Nephron (organoid): ENCODE measurements around the gene HBG1.

Experiments used
- H3K27ac Mint-ChIP-seq, 3 experiments: 2 replicates each; pipeline ENCODE4 v1.8.0; 2020; ENCODE audit warnings: mixed read lengths in 3 of 3, mild to moderate bottlenecking in 2 of 3, moderate library complexity in 1 of 3
- H3K27me3 Mint-ChIP-seq: 2 replicates; pipeline ENCODE4 v1.8.0; 2021; ENCODE audit warnings: low read depth, mild to moderate bottlenecking, moderate library complexity, mixed read lengths
- H3K36me3 Mint-ChIP-seq: 2 replicates; pipeline ENCODE4 v1.8.0; 2020; ENCODE audit warnings: low read depth, mixed read lengths
- H3K4me1 Mint-ChIP-seq: 2 replicates; pipeline ENCODE4 v1.8.0; 2020; ENCODE audit warnings: mixed read lengths
- H3K4me3 Mint-ChIP-seq, 3 experiments: 2 replicates each; pipeline ENCODE4 v1.8.0; 2020; ENCODE audit warnings: mild to moderate bottlenecking in 3 of 3, mixed read lengths in 3 of 3, moderate library complexity in 2 of 3
- H3K9me3 Mint-ChIP-seq: 2 replicates; pipeline ENCODE4 v1.8.0; 2020; ENCODE audit warnings: mixed read lengths
- TF ChIP-seq, protein P1 (sequence below), 3 experiments: fragments of 200-600 bp; sonication (generic); IDR thresholded peaks; one replicate each; pipeline ENCODE4 v1.5.0; 2021; ENCODE audit warnings: antibody characterized with exemption in 3 of 3; ENCODE audit not compliant: unreplicated experiment in 3 of 3

HBG1 gene

GRCh38 chr11:5286351-5286750, 36.7 kb upstream of the HBG1 start:
- Mint-ChIP-seq H3K27ac (no peak overlapping the region), H3K4me1 (no peaks in the 10 kb centered on the region), H3K36me3 (no peaks in the 10 kb centered on the region), H3K4me3 (no peak overlapping the region), H3K9me3 (no peaks in the 10 kb centered on the region), H3K27me3 (no peaks in the 10 kb centered on the region)
- TF ChIP-seq, protein P1, sequence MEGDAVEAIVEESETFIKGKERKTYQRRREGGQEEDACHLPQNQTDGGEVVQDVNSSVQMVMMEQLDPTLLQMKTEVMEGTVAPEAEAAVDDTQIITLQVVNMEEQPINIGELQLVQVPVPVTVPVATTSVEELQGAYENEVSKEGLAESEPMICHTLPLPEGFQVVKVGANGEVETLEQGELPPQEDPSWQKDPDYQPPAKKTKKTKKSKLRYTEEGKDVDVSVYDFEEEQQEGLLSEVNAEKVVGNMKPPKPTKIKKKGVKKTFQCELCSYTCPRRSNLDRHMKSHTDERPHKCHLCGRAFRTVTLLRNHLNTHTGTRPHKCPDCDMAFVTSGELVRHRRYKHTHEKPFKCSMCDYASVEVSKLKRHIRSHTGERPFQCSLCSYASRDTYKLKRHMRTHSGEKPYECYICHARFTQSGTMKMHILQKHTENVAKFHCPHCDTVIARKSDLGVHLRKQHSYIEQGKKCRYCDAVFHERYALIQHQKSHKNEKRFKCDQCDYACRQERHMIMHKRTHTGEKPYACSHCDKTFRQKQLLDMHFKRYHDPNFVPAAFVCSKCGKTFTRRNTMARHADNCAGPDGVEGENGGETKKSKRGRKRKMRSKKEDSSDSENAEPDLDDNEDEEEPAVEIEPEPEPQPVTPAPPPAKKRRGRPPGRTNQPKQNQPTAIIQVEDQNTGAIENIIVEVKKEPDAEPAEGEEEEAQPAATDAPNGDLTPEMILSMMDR (IDR thresholded peaks at IDR 0.05; ENCODE audit: unreplicated experiment in 3 of 3): no peak

GRCh38 chr11:5285703-5286340, 36.2 kb upstream of the HBG1 start:
- no peak overlapping the region for H3K27ac Mint-ChIP-seq
- H3K9me3 Mint-ChIP-seq: no peaks in the 10 kb centered on the region
- no peaks in the 10 kb centered on the region for H3K4me1 Mint-ChIP-seq
- no peaks in the 10 kb centered on the region for H3K27me3 Mint-ChIP-seq
- H3K36me3 Mint-ChIP-seq: no peaks in the 10 kb centered on the region
- no peak overlapping the region for H3K4me3 Mint-ChIP-seq
- TF ChIP-seq, protein P1 (IDR thresholded peaks at IDR 0.05; ENCODE audit: unreplicated experiment in 3 of 3): no peak

GRCh38 chr11:5284637-5285036, 35.0 kb upstream of the HBG1 start:
- no peak overlapping the region for H3K4me3 Mint-ChIP-seq
- TF ChIP-seq, protein P1 (IDR thresholded peaks at IDR 0.05; ENCODE audit: unreplicated experiment in 3 of 3): no peak

DNA sequence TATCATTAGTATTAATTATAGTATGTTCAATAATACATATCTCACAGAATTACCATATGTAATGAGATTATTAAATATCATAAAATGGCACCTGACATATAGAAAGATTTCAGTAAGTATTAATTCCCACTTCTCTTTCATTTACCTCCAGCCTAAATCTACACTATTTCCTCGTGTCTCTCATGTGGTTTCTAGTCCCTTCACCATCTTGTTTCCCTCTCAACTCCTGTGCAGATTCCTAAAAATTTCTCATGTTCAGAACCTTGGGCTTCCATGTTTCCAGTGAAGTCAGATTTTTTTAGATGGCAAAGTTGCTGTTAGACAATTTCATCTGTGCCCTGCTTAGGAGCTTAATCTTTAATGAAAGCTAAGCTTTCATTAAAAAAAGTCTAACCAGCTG, 34.2 kb upstream of the HBG1 start:
- Mint-ChIP-seq H3K9me3 (no peaks in the 10 kb centered on the region), H3K4me3 (no peak overlapping the region), H3K27ac (no peak overlapping the region), H3K36me3 (no peaks in the 10 kb centered on the region), H3K4me1 (no peaks in the 10 kb centered on the region), H3K27me3 (no peaks in the 10 kb centered on the region)
- TF ChIP-seq, protein P1 (IDR thresholded peaks at IDR 0.05; ENCODE audit: unreplicated experiment in 3 of 3): no peak

More at GRCh38 chr11:5284637-5285036, 35.0 kb upstream of the HBG1 start:
- Mint-ChIP-seq H3K36me3 (no peaks in the 10 kb centered on the region), H3K27ac (no peak overlapping the region), H3K4me1 (no peaks in the 10 kb centered on the region), H3K27me3 (no peaks in the 10 kb centered on the region), H3K9me3 (no peaks in the 10 kb centered on the region)

DNA sequence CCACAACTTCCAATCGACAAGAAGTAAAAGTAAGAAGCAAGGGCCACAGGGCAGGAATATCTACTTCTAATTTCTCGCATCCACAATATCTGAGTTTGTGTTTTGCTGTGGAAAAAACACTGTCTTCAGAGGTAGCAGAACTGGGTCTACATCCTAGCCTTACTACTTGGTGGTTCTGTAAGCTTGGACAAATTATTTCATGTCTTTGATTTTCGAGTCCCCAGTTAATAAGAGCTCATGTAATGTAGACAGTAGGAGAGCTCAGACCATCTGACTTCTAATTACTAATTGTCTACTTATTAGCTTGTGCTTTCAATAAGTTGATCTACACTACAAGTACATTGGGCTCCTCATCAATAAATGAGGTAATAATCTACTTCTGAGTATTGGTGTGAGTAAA, 33.4 kb upstream of the HBG1 start:
- H3K4me1 Mint-ChIP-seq: no peaks in the 10 kb centered on the region
- H3K9me3 Mint-ChIP-seq: no peaks in the 10 kb centered on the region
- H3K4me3 Mint-ChIP-seq: no peak overlapping the region
- H3K36me3 Mint-ChIP-seq: no peaks in the 10 kb centered on the region
- H3K27ac Mint-ChIP-seq: no peak overlapping the region
- TF ChIP-seq, protein P1 (IDR thresholded peaks at IDR 0.05; ENCODE audit: unreplicated experiment in 3 of 3): no peak
- no peaks in the 10 kb centered on the region for H3K27me3 Mint-ChIP-seq

- Mint-ChIP-seq H3K4me1 (no peaks in the 10 kb centered on the region), H3K27me3 (no peaks in the 10 kb centered on the region), H3K4me3 (no peak overlapping the region), H3K36me3 (no peaks in the 10 kb centered on the region), H3K9me3 (no peaks in the 10 kb centered on the region), H3K27ac (no peak overlapping the region)
- TF ChIP-seq, protein P1 (IDR thresholded peaks at IDR 0.05; ENCODE audit: unreplicated experiment in 3 of 3): no peak
Observed at GRCh38 chr11:5282628-5283027, 33.0 kb upstream of the HBG1 start.
